ENCODE data around the gene ATF7.
"Not testable (repeated sequence)": the region's sequence is repeated elsewhere in the genome, so short reads cannot be mapped to it uniquely, and the experiment has no call there.

The ATF7 gene

GRCh38 chr12:53483225-53483978 is 142.8 kb downstream of the ATF7 start:
- in situ Hi-C loops (cut with HindIII; ENCODE audit: low pct_unique_long_range_greater_than_20kb, low sequenced_read_pairs), result no loop called here
- no peak for TF ChIP-seq JUND (IDR thresholded peaks at IDR 0.05; ENCODE audit: low read depth)
- no peak for DNase-seq (ENCODE audit: low read depth in 1 of 2, low spot score in 1 of 2)

- no peak for TF ChIP-seq JUND (IDR thresholded peaks at IDR 0.05; ENCODE audit: low read depth)
- no peak for DNase-seq (ENCODE audit: low read depth in 1 of 2, low spot score in 1 of 2)
- in situ Hi-C loops (cut with HindIII; ENCODE audit: low pct_unique_long_range_greater_than_20kb, low sequenced_read_pairs), result no loop called here
Observed at GRCh38 chr12:53482626-53483168, 143.5 kb downstream of the ATF7 start.

- no peak for DNase-seq (ENCODE audit: low read depth in 1 of 2, low spot score in 1 of 2)
- in situ Hi-C loops (cut with HindIII; ENCODE audit: low pct_unique_long_range_greater_than_20kb, low sequenced_read_pairs), result no loop called here
- TF ChIP-seq JUND (IDR thresholded peaks at IDR 0.05; ENCODE audit: low read depth), result no peak
Observed at GRCh38 chr12:53481939-53482586, 144.1 kb downstream of the ATF7 start.

GRCh38 chr12:53481458-53481857 is 144.7 kb downstream of the ATF7 start:
- in situ Hi-C loops (cut with HindIII; ENCODE audit: low pct_unique_long_range_greater_than_20kb, low sequenced_read_pairs); DNase-seq (ENCODE audit: low read depth in 1 of 2, low spot score in 1 of 2): not testable (repeated sequence)

GRCh38 chr12:53480491-53481442 is 145.4 kb downstream of the ATF7 start:
- in situ Hi-C loops (cut with HindIII; ENCODE audit: low pct_unique_long_range_greater_than_20kb, low sequenced_read_pairs), result no loop called here
- TF ChIP-seq JUND (IDR thresholded peaks at IDR 0.05; ENCODE audit: low read depth), result no peak
- no peak for DNase-seq (ENCODE audit: low read depth in 1 of 2, low spot score in 1 of 2)

GRCh38 chr12:53479331-53479730 is 146.9 kb downstream of the ATF7 start:
- DNase-seq (ENCODE audit: low read depth in 1 of 2, low spot score in 1 of 2), result no peak
- TF ChIP-seq JUND (IDR thresholded peaks at IDR 0.05; ENCODE audit: low read depth), result no peak
- in situ Hi-C loops (cut with HindIII; ENCODE audit: low pct_unique_long_range_greater_than_20kb, low sequenced_read_pairs), result no loop called here

- TF ChIP-seq JUND (IDR thresholded peaks at IDR 0.05; ENCODE audit: low read depth), result no peak
- in situ Hi-C loops (cut with HindIII; ENCODE audit: low pct_unique_long_range_greater_than_20kb, low sequenced_read_pairs), result no loop called here
- DNase-seq (ENCODE audit: low read depth in 1 of 2, low spot score in 1 of 2), result no peak
Observed at GRCh38 chr12:53478865-53479264, 147.3 kb downstream of the ATF7 start.

- TF ChIP-seq JUND (IDR thresholded peaks at IDR 0.05; ENCODE audit: low read depth), result no peak
- in situ Hi-C loops (cut with HindIII; ENCODE audit: low pct_unique_long_range_greater_than_20kb, low sequenced_read_pairs), result no loop called here
- DNase-seq (ENCODE audit: low read depth in 1 of 2, low spot score in 1 of 2), result no peak
Observed at GRCh38 chr12:53476769-53477209, 149.4 kb downstream of the ATF7 start.

GRCh38 chr12:53474819-53475218 is 151.4 kb downstream of the ATF7 start:
- in situ Hi-C loops (cut with HindIII; ENCODE audit: low pct_unique_long_range_greater_than_20kb, low sequenced_read_pairs), result no loop called here
- DNase-seq (ENCODE audit: low read depth in 1 of 2, low spot score in 1 of 2), result no peak
- TF ChIP-seq JUND (IDR thresholded peaks at IDR 0.05; ENCODE audit: low read depth), result no peak

DNA sequence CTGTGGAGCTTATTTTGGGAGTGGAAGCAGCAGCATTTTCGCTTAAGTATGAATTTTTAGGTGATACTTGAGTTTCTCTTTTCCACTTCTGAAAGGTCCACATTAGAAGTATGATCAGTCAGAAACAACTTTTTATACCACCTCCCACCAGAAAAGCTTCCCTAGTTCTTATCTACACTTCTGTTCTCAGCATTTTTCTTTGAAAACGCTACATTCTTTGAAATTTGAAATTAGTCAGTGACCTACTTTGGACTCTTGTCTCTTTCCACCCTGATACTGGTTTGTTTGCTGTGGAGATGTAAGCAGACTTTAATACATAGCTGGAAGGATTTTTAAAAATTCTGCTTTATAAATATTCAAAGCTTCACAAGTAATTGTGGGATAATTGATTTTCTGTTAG is 152.1 kb downstream of the ATF7 start:
- no peak for TF ChIP-seq JUND (IDR thresholded peaks at IDR 0.05; ENCODE audit: low read depth)
- in situ Hi-C loops (cut with HindIII; ENCODE audit: low pct_unique_long_range_greater_than_20kb, low sequenced_read_pairs), result no loop called here

GRCh38 chr12:53472056-53472582 is 154.1 kb downstream of the ATF7 start:
- in situ Hi-C loops (cut with HindIII; ENCODE audit: low pct_unique_long_range_greater_than_20kb, low sequenced_read_pairs), result no loop called here
- DNase-seq (ENCODE audit: low read depth in 1 of 2, low spot score in 1 of 2), result no peak
- TF ChIP-seq JUND (IDR thresholded peaks at IDR 0.05; ENCODE audit: low read depth), result no peak

More for the DNA sequence above, 152.1 kb downstream of the ATF7 start:
- no peak for DNase-seq (ENCODE audit: low read depth in 1 of 2, low spot score in 1 of 2)

DNA sequence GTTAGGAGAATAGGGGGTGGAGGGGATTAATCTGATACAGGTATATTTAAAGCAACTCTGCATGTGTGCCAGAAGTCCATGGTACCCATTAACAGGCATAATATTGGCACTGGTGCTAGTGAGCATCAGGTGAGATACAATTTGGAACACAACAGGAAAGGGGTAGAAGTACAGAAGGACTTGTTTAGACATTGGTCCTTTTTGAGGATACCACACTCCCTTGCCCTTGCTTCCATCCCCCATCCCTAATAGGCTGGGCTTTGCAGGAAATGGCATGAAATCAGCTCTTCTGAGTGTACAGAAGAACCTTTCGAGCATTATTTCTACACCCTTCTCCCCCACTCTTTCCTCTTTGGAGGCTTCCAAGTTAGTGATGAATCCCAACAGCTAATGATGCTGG is 157.9 kb downstream of the ATF7 start:
- no peak for TF ChIP-seq JUND (IDR thresholded peaks at IDR 0.05; ENCODE audit: low read depth)
- no peak for DNase-seq (ENCODE audit: low read depth in 1 of 2, low spot score in 1 of 2)
- in situ Hi-C loops (cut with HindIII; ENCODE audit: low pct_unique_long_range_greater_than_20kb, low sequenced_read_pairs), result no loop called here

All from T47D (cell line).